Astrocyte (in vitro differentiated cells and primary cell): ENCODE measurements around the gene MLPH. TPM values are rescaled to one million over a fixed set of nuclear protein-coding genes. Genes with fewer than 3 reads are reported as not detected.
A peak's percentile ranks its signal among the peaks of the same experiment; 100 is the strongest.

Source experiments
- DNase-seq: peaks from one replicate; pipeline ENCODE4 v3.0.0-alpha.2; 2010; ENCODE audit warnings: low read depth
- FAIRE-seq: peaks from 2 replicates; lab custom pipeline; 2011; peaks lifted over from hg19 to GRCh38; lab: Jason Lieb, UNC
- H2AFZ ChIP-seq: 2 replicates; pipeline ENCODE4 v1.6.0; 2012; ENCODE audit warnings: low read depth, low read length, inconsistent platforms
- H3K27ac ChIP-seq: 2 replicates; pipeline ENCODE4 v1.5.1; 2011; ENCODE audit warnings: low read depth, low read length, inconsistent platforms
- H3K27me3 ChIP-seq: 2 replicates; pipeline ENCODE4 v1.6.0; 2011; ENCODE audit warnings: low read length, inconsistent platforms; ENCODE audit not compliant: insufficient read depth
- H3K36me3 ChIP-seq: 2 replicates; pipeline ENCODE4 v1.5.1; 2011; ENCODE audit warnings: low read length, inconsistent platforms; ENCODE audit not compliant: insufficient read depth
- H3K4me1 ChIP-seq: 2 replicates; pipeline ENCODE4 v1.5.1; 2011; ENCODE audit warnings: low read length, inconsistent platforms; ENCODE audit not compliant: insufficient read depth
- H3K4me2 ChIP-seq: 2 replicates; pipeline ENCODE4 v1.6.0; 2012; ENCODE audit warnings: low read length, inconsistent platforms
- H3K4me3 ChIP-seq: 2 replicates; pipeline ENCODE4 v1.5.1; 2011; ENCODE audit warnings: low read depth, mild to moderate bottlenecking, low read length, inconsistent platforms; ENCODE audit not compliant: insufficient read depth
- H3K79me2 ChIP-seq: 2 replicates; pipeline ENCODE4 v1.6.0; 2012; ENCODE audit warnings: mild to moderate bottlenecking, low read length, inconsistent platforms; ENCODE audit not compliant: insufficient read depth
- H3K9ac ChIP-seq: 2 replicates; pipeline ENCODE4 v1.6.0; 2012; ENCODE audit warnings: mild to moderate bottlenecking, low read length, inconsistent platforms
- H3K9me3 ChIP-seq: 2 replicates; pipeline ENCODE4 v1.5.1; 2012; ENCODE audit warnings: low read depth, mild to moderate bottlenecking, low read length, inconsistent platforms; ENCODE audit not compliant: insufficient read depth
- H4K20me1 ChIP-seq: 2 replicates; pipeline ENCODE4 v1.6.0; 2012; ENCODE audit warnings: low read length, inconsistent platforms; ENCODE audit not compliant: insufficient read depth
- H3K27ac Mint-ChIP-seq: one replicate; pipeline ENCODE4 v1.8.0; 2021; ENCODE audit warnings: mild to moderate bottlenecking, mixed read lengths; ENCODE audit not compliant: unreplicated experiment
- H3K27me3 Mint-ChIP-seq: one replicate; pipeline ENCODE4 v1.8.0; 2021; ENCODE audit warnings: low read depth, mixed read lengths; ENCODE audit not compliant: unreplicated experiment
- H3K36me3 Mint-ChIP-seq: one replicate; pipeline ENCODE4 v1.8.0; 2021; ENCODE audit warnings: low read depth, mixed read lengths; ENCODE audit not compliant: unreplicated experiment
- H3K4me1 Mint-ChIP-seq: one replicate; pipeline ENCODE4 v1.8.0; 2021; ENCODE audit warnings: low read depth, mixed read lengths; ENCODE audit not compliant: unreplicated experiment
- H3K4me3 Mint-ChIP-seq: one replicate; pipeline ENCODE4 v1.8.0; 2021; ENCODE audit warnings: mild to moderate bottlenecking, moderate library complexity, mixed read lengths; ENCODE audit not compliant: unreplicated experiment
- H3K9me3 Mint-ChIP-seq: one replicate; pipeline ENCODE4 v1.8.0; 2021; ENCODE audit warnings: mild to moderate bottlenecking, mixed read lengths; ENCODE audit not compliant: unreplicated experiment
- EZH2 ChIP-seq: IDR thresholded peaks from 2 replicates; pipeline ENCODE4 v1.6.1; 2012; ENCODE audit warnings: mild to moderate bottlenecking, low read length, inconsistent platforms; ENCODE audit not compliant: insufficient read depth
- total RNA-seq: library from RNA; stranded (reverse); gene quantifications from 2 replicates; pipeline ENCODE4 v1.2.1, GENCODE V29; 2021
- TF ChIP-seq, protein P1 (sequence below): IDR thresholded peaks from 2 replicates; pipeline ENCODE4 v1.5.1; 2011; ENCODE audit warnings: low read depth, mild to moderate bottlenecking, inconsistent platforms, low read length, moderate library complexity; ENCODE audit not compliant: insufficient read depth

MLPH gene
- total RNA-seq, 1 donor from 2014 or later = 14.2 TPM

DNA sequence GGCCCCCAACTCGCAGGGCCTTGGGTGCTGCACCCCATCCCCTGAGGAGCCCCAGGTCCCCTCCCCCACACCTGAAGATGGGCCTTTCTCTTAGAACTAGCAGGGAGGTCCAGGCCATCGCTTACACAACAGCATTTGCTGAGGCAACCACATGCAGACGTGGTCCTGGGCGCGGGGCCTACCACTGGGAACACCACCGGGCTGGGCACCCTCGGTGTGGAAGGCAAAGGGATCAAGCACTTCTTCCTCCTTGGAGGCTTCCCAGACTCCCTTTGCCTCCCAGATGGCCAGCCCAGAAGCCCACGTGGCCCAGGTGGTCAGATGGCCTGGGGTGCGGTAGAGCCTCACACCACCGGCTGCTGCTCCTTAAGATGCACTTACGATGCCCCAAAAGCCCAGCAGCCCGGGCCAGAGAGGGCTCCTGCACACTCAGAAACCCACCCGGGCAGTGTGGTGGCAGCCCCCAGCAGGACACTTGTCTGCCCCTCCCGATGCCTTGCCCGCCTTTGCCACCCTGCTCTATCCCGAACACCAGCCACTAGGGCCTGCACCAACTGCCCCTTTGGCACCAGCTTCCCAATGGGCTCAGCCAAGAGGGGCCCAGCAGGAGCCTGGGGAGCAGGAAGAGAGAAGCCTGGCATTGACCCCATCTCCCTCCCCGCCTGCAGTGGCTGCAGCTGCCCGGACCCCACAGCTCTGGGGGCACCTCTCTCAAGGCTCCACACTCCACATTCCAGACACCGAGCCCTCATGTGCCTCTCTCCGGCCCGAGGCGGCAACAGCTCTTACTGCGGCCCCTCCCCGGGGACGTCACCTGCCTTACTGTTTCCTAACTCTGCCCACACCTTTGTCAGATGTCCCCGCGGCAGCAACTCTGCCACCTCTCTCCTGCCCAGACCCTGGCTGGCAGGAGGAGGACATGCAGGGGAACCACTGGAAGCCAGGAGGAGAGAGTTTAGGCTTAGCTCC lies 13.9 kb upstream of the MLPH start:
- Histone ChIP-seq H3K36me3 (no peaks in the 10 kb centered on the region), H3K4me2 (peak overlapping the region; percentile 93), H3K4me3 (no peak overlapping the region), H3K27me3 (no peaks in the 10 kb centered on the region), H3K4me1 (peaks cover 28% of the 10 kb centered on the region), H3K79me2 (no peaks in the 10 kb centered on the region), H3K27ac (peak overlapping the region; percentile 95), H2AFZ (no peak overlapping the region), H4K20me1 (no peaks in the 10 kb centered on the region), H3K9ac (peak overlapping the region; percentile 90), H3K9me3 (no peaks in the 10 kb centered on the region)
- no peak overlapping the region for H3K4me3 Mint-ChIP-seq
- peaks cover 4% of the 10 kb centered on the region for H3K27me3 Mint-ChIP-seq
- TF ChIP-seq, protein P1, sequence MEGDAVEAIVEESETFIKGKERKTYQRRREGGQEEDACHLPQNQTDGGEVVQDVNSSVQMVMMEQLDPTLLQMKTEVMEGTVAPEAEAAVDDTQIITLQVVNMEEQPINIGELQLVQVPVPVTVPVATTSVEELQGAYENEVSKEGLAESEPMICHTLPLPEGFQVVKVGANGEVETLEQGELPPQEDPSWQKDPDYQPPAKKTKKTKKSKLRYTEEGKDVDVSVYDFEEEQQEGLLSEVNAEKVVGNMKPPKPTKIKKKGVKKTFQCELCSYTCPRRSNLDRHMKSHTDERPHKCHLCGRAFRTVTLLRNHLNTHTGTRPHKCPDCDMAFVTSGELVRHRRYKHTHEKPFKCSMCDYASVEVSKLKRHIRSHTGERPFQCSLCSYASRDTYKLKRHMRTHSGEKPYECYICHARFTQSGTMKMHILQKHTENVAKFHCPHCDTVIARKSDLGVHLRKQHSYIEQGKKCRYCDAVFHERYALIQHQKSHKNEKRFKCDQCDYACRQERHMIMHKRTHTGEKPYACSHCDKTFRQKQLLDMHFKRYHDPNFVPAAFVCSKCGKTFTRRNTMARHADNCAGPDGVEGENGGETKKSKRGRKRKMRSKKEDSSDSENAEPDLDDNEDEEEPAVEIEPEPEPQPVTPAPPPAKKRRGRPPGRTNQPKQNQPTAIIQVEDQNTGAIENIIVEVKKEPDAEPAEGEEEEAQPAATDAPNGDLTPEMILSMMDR = no peak
- TF ChIP-seq EZH2 = no peak
- no peaks in the 10 kb centered on the region for H3K9me3 Mint-ChIP-seq
- FAIRE-seq = no peak
- H3K36me3 Mint-ChIP-seq = no peaks in the 10 kb centered on the region
- peaks cover 8% of the 10 kb centered on the region for H3K4me1 Mint-ChIP-seq
- peak overlapping the region; percentile 34 for H3K27ac Mint-ChIP-seq
- no peak for DNase-seq

- H3K9ac ChIP-seq = peak overlapping the region; percentile 90
- no peaks in the 10 kb centered on the region for H3K36me3 Mint-ChIP-seq
- H3K9me3 Mint-ChIP-seq = peaks cover under 1% of the 10 kb centered on the region
- no peaks in the 10 kb centered on the region for H3K27me3 ChIP-seq
- peaks cover 28% of the 10 kb centered on the region for H3K4me1 ChIP-seq
- FAIRE-seq = no peak
- no peak overlapping the region for H3K4me3 ChIP-seq
- no peaks in the 10 kb centered on the region for H3K79me2 ChIP-seq
- no peak for TF ChIP-seq EZH2
- TF ChIP-seq, protein P1 = no peak
- H4K20me1 ChIP-seq = no peaks in the 10 kb centered on the region
- peaks cover 8% of the 10 kb centered on the region for H3K4me1 Mint-ChIP-seq
- peak overlapping the region; percentile 95 for H3K27ac ChIP-seq
- no peaks in the 10 kb centered on the region for H3K9me3 ChIP-seq
- H3K36me3 ChIP-seq = no peaks in the 10 kb centered on the region
- no peak overlapping the region for H2AFZ ChIP-seq
- H3K4me2 ChIP-seq = peak overlapping the region; percentile 93
- peaks cover 9% of the 10 kb centered on the region for H3K27me3 Mint-ChIP-seq
- DNase-seq = peak; percentile 89
- H3K4me3 Mint-ChIP-seq = peak overlapping the region; percentile 68
- peak overlapping the region; percentile 85 for H3K27ac Mint-ChIP-seq
Measured at GRCh38 chr2:237473878-237474441, 13.1 kb upstream of the MLPH start.
